MG63 (cell line): ENCODE data around the gene MYH6. TPM values are rescaled to one million over a fixed set of nuclear protein-coding genes. Genes with fewer than 3 reads are reported as not detected.

ENCODE experiments used
- DNase-seq: peaks from one replicate; pipeline ENCODE4 v3.0.0-alpha.2; 2020
- H3K27me3 ChIP-seq: fragments of 250-450 bp; sonication (Bioruptor Pico); 2 replicates; pipeline ENCODE4 v1.5.1; 2020; ENCODE audit warnings: mild to moderate bottlenecking, moderate library complexity
- H3K36me3 ChIP-seq: fragments of 250-450 bp; sonication (Bioruptor Pico); 2 replicates; pipeline ENCODE4 v1.5.1; 2020; ENCODE audit warnings: mild to moderate bottlenecking, moderate library complexity
- H3K4me3 ChIP-seq: fragments of 250-450 bp; sonication (Bioruptor Pico); 2 replicates; pipeline ENCODE4 v1.5.1; 2020; ENCODE audit warnings: mild to moderate bottlenecking, moderate library complexity
- H3K9me3 ChIP-seq: fragments of 250-450 bp; sonication (Bioruptor Pico); 2 replicates; pipeline ENCODE4 v1.5.1; 2020; ENCODE audit warnings: mild to moderate bottlenecking, moderate library complexity
- total RNA-seq: library from RNA; depleted of rRNA; stranded (reverse); fragments of >200 nt; shearing (Covaris generic); gene quantifications from 2 replicates; pipeline ENCODE4 v1.2.3, GENCODE V29; 2014; ENCODE audit warnings: low replicate concordance

MYH6 gene
- total RNA-seq, 1 experiment from 2014 or later, result not detected

DNA sequence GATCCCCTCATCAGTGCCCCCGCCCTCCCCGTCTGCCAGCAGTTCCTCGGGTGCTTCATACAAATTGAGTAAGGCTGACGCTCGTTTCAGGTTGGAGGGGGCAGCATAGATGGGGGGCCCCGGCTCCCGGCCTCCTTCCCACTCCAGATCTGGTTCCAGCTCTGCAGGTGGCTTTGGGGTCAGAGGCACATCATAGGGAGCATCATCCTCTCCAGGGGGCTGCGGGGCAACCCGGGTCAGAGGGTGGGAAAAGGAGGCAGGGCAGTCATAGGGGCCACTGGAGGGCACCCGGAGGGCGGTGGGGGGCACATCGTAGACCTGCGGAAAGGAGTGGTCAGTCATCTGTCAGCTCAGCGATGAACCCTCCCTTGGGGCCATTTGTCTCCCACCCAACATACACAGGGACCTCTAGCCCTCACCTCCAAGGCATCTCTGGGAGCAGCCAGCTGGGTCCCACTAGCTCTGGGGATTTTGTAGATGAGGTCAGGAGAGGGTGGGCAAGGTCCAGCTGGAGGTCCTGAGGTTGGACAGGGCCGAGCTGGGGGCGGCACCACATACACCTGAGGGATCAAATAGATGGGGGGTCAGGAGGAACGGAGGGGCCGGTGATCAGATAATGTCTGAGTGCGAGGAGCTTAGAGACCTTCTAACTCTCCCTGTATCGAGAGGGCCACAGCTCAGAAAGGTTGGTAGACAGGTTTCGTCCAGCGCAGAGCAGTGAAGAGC, 48.2 kb downstream of the MYH6 start:
- Histone ChIP-seq H3K4me3 (no peak overlapping the region), H3K9me3 (no peaks in the 10 kb centered on the region), H3K36me3 (peaks cover 2% of the 10 kb centered on the region), H3K27me3 (no peaks in the 10 kb centered on the region)
- no peak for DNase-seq

DNA sequence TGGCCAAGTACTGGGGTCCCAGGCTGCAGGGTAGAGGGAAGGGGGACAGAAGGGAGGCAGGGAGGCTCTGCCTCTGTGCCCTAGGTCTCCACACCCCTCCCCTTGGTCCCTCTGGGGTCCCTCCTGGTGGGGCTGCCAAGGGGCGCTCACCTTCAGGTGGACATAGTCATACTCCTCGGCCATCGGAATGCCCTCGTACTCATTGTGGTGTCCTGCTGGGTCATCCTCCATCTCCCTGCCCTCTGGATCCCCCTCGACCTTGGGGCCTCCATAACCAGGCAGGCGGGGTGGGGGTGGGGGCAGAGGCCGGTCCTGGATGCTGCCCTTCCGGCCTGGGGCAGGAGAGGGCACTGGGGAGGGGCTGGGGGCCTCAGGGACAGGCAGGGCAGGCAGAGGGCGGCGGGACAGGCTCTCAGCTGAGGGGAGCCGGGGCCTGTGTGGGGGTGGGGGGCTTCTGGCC, 48.9 kb downstream of the MYH6 start:
- no peak for DNase-seq
- no peak overlapping the region for H3K4me3 ChIP-seq
- no peaks in the 10 kb centered on the region for H3K27me3 ChIP-seq
- peaks cover 2% of the 10 kb centered on the region for H3K36me3 ChIP-seq
- no peaks in the 10 kb centered on the region for H3K9me3 ChIP-seq

DNA sequence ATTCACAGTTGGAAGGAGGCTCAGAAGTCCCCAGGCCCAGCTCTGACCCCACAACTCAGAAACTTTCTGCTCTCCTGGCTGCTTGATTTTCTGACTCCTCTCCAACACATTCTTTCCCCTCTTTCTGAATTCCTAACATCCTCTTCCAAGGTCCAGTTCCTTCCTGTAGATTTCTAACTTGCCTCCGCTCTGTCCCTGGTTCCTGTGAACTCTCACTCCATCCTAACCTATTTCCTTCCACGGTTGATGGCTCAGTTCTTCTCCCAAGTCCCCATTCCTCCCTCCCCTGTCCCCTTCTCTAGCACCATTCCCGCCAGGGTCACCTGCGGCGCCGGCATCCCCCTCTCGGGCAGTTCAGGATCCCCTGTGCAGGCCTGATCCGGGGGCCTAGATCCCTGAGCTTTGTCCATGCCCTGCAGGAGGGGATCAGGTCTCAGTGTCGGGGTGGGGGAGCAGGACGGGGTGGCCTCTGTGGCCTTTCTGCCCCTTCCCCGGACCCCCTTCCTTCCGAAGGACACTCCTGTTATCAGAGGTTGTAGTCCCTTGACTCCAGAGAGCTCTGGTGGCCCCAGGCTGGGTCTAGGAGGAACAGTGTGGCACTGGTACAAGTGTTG, 49.4 kb downstream of the MYH6 start:
- peaks cover 2% of the 10 kb centered on the region for H3K36me3 ChIP-seq
- DNase-seq, result no peak
- no peak overlapping the region for H3K4me3 ChIP-seq
- no peaks in the 10 kb centered on the region for H3K9me3 ChIP-seq
- H3K27me3 ChIP-seq, result no peaks in the 10 kb centered on the region

DNA sequence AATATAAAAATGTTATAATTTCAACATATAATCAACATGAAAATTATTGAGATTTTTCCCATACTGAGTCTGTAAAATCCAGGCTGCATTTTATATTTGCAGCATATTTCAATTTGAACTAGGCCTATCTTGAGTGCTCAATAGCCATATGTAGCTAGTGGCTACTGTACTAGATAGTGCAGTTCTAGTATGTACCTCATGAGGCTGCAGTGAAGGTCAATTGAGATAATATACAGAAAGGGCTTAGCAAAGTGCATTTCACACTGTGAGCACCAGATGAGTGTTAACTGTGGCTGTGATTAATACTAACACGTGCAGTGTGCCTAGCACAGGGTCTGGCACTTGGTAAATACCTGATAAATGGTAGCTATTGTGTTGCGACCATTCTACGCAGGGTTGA, 50.0 kb downstream of the MYH6 start:
- DNase-seq, result no peak
- Histone ChIP-seq H3K27me3 (no peaks in the 10 kb centered on the region), H3K4me3 (no peak overlapping the region), H3K36me3 (peaks cover 2% of the 10 kb centered on the region), H3K9me3 (no peaks in the 10 kb centered on the region)

DNA sequence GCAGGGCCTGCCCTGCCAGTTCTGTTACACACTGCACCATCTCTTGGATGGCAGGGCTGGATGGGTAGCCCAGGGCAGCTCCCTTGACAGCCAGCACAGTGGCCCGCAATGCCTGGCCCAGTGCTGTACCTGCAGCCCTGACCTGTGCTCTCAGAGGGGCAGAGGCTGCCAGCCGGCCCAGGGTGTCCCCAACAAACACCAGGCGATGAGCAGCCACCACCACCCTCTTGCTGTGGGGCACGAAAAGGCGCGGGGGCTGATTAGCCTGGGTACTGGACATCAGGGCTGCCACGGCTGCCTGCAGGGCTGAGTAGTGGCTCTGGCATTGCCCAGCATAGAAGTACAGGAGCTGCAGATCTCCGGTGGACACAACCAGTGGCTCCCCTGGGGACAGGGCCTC, 50.8 kb downstream of the MYH6 start:
- no peak for DNase-seq
- no peaks in the 10 kb centered on the region for H3K27me3 ChIP-seq
- H3K9me3 ChIP-seq, result no peaks in the 10 kb centered on the region
- no peak overlapping the region for H3K4me3 ChIP-seq
- peaks cover 2% of the 10 kb centered on the region for H3K36me3 ChIP-seq

DNA sequence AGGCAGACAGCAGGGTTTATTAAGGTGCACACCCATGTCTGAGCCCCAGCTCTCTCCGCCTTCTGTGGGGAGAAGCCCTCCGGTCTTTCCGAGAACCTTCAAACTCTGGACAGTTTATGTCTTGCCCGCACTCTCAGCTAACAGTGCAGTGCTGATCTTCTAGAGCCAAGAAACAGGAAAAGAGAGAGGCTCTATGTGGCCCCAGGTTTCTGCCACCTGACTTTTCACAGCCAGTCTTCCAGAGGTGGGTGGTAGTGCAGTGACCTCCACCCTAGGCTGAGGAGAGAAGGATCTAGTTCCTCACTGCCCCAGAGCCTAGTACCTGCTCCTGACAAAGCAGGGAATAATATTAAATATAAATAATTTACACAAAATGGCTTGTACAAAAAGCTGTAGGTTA, 51.4 kb downstream of the MYH6 start:
- Histone ChIP-seq H3K9me3 (no peaks in the 10 kb centered on the region), H3K36me3 (peaks cover 2% of the 10 kb centered on the region), H3K27me3 (no peaks in the 10 kb centered on the region), H3K4me3 (no peak overlapping the region)
- no peak for DNase-seq

DNA sequence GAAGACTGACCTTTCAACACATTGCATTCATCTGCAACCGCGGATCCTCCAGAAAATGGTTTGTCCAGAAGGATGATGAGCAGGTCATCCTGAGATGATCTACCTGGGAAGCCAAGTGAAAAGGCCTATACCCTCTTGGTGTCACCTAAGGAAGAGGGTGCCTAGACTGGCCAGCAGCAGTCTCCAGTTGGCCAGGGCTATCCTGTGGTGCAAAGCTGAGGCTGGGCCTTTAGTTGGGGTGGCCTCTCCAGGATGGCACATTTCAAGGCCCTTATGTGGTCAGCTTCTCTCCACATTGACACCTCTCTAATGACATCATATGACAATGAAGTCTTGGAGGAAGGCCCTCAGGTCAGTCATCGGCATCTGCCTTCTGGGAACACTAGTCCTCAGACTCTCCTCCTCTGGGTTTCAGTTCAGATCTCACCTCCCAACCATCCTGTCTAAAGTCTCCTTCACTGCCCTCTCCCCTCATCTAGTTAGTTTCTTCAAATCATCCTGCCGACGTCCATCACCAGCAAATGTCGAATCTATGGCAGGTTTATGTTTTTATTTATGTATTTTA, 52.1 kb downstream of the MYH6 start:
- DNase-seq, result no peak
- no peak overlapping the region for H3K4me3 ChIP-seq
- no peaks in the 10 kb centered on the region for H3K9me3 ChIP-seq
- peaks cover 2% of the 10 kb centered on the region for H3K36me3 ChIP-seq
- no peaks in the 10 kb centered on the region for H3K27me3 ChIP-seq

DNA sequence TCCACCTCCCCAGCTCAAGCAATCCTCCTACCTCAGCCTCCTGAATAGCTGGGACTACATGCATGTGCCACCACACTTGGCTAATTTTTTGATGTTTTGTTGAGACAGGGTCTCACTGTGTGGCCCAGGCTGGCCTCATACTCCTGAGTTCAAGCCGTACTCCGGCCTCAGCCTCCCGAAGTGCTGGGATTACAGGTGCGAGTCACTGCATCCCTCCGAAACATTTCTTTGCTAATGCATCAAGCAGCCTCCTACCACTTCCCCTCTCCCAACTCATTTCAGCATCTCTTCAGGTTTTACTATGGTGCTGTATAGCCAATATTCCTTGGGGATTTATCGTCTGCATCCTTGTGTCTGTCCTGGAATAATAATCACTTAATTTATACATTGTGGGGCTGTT, 53.1 kb downstream of the MYH6 start:
- H3K27me3 ChIP-seq, result no peaks in the 10 kb centered on the region
- H3K4me3 ChIP-seq, result no peak overlapping the region
- DNase-seq, result no peak
- H3K36me3 ChIP-seq, result peaks cover 2% of the 10 kb centered on the region; the same call in 1 of the 2 replicates
- H3K9me3 ChIP-seq, result no peaks in the 10 kb centered on the region

DNA sequence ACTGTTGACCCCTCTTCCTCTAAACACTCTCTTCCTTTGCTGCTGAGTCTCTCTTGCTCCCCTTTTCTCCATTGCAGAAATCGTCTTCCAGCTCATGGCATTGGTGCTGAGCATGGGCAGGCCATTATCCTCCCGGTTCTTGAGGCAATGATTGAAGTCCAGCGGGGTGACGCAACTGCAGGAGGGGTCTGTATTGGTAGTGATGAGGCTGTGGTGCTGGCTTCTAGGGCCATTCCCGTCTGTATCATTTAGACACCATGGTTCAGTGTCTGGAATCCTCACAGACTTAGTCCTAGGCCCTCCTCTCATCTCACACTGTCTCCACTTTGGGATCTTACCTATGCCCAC, 54.7 kb downstream of the MYH6 start:
- Histone ChIP-seq H3K4me3 (no peak overlapping the region), H3K27me3 (no peaks in the 10 kb centered on the region), H3K9me3 (no peaks in the 10 kb centered on the region), H3K36me3 (peaks cover 2% of the 10 kb centered on the region; the same call in 1 of the 2 replicates)
- no peak for DNase-seq

DNA sequence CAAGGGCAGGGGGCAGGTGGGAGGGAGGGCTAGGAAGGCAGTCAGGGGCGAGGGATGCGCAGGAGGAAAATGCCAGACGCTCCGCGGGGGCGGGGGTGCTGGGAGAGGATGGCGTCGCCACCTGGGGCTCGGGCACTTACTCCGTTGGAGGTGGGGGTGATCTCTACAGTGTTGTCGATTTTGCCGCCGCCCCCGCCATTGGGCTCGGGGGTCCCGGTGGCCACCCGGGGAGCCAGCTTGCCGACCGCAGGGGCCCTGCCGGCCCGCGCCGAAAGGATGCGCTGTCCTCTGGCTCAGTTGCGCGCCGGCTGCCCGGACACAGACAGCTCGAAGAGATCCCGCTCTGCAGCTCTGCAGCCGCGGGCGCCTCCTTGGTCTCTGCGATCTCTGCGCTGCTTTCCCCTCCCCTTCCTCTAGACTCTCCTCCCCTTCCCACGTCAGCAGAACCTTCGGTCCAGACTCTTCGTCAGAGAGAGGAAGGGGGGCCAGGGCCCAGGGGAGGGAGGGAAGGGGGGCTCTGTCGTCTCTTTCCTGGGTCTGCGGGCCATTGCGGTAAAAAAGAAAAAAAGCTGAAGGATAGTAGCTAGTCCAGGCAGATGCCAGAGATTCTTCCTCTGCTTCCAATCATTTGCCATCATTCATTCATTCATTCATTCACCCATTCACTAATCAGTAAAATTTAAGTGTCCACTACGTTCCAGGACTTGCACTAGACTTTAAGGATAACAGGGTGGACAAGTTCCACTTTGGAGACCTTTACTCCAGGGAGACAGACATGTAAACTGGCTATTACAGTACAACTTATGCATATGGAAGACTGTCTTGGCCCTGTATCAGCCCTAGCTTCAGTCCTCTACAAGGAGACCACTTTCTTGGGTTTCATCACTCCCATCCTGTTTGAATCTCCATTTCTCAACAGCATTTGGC, 55.3 kb downstream of the MYH6 start, which contains the start of gene SLC22A17:
Gene SLC22A17, minus strand, starts transcription at position 382 of the 927 bp plus-strand sequence.
- Histone ChIP-seq H3K9me3 (no peaks in the 10 kb centered on the region), H3K36me3 (peaks cover 2% of the 10 kb centered on the region; the same call in 1 of the 2 replicates), H3K27me3 (no peaks in the 10 kb centered on the region), H3K4me3 (peak within 1 kb of the TSS; percentile 49)
- peak; percentile 71 for DNase-seq

DNA sequence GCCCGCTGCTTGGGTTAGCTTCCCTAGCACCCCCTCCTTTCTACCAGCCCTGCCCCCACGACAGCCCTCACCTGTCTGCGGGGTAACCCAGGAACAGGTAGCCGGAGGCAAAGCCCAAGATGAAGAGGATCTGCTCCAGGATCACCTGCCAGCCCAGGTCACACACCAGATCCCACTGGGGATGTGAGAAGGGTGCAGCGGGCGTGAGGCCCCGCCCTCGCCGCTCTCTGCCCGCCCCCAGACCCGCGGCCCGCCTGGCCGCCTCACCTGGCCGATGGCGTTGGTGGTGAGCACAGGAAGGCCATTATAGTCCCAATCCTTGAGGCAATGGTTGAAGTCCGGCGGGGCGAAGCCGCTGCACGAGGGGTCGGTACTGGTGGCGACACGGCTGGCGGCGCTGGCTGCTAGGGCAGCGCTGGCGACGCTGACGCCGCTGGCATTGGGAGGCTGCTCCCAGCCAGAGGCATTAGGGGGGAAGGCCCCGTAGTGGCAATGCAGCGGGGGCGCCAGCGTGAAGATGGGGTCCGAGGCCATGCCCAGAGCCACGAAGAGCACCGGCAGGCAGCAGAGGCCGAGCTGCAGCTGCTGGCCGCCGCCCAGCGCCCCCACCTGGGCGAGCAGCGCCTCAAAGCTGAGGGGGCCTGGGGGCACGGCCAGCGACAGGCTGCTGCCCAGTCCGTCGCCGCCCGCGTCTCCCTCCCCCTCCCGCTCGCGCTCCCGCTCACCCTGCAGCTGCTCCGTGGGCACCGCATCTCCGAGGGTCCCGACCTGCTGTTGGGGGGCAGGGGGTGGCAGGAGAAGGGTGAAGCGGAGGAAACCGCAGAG, 56.2 kb downstream of the MYH6 start:
- no peaks in the 10 kb centered on the region for H3K27me3 ChIP-seq
- H3K9me3 ChIP-seq, result no peaks in the 10 kb centered on the region
- no peak for DNase-seq
- H3K4me3 ChIP-seq, result peak overlapping the region; percentile 49
- no peaks in the 10 kb centered on the region for H3K36me3 ChIP-seq

DNA sequence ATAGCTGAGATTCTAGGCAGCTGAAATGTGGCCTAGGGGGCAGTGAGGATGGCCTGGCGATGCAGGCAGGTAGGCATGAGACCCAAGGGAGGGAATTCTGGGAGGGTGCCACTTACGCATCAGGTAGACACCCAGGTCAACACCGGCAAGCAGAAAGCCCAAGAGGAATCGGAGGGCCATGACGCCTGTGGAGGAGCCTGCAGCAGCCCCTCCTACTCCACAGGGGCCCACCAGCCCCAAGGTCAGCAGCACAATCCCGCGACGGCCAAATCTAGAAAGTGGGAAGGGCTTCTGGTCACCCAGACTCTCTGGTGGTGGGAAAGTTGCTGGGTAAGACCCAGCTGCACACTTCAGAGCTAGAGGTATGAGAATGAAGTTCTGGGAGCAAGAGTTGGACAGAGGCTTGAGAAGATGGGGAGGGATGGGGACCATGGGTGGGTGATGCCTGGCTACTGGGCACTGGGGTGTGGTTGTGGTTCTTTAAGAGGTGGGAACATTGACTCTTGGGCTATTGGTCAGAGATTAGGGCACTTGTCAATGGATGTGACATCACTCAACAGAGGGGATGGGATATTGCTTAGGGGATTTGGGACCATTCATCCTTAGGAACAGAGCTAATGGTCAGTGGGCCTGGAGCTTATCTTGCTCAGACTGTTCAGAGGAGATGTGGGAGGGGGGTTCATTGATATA, 58.8 kb downstream of the MYH6 start:
- Histone ChIP-seq H3K36me3 (no peaks in the 10 kb centered on the region), H3K27me3 (no peaks in the 10 kb centered on the region), H3K9me3 (no peaks in the 10 kb centered on the region), H3K4me3 (no peak overlapping the region)
- DNase-seq, result no peak

DNA sequence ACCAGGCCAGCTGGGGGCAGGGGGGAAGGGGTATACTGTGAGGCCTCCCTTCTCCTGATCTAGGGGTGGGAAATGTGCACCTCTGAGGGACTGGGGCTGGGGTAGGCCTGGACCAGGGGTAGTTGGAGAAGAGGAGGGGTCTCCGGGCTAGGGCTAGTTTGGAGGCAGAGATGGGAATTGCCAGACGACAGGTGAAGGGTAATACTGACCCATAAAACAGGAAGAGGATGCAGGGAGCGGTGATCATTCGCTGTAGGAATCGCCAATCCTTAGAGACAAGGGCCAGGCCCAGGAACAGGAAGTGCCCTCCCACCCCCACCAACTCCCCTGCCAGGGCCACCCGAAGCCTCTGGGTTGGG, 59.8 kb downstream of the MYH6 start:
- Histone ChIP-seq H3K36me3 (no peaks in the 10 kb centered on the region), H3K4me3 (no peak overlapping the region), H3K27me3 (no peaks in the 10 kb centered on the region), H3K9me3 (no peaks in the 10 kb centered on the region)
- no peak for DNase-seq

DNA sequence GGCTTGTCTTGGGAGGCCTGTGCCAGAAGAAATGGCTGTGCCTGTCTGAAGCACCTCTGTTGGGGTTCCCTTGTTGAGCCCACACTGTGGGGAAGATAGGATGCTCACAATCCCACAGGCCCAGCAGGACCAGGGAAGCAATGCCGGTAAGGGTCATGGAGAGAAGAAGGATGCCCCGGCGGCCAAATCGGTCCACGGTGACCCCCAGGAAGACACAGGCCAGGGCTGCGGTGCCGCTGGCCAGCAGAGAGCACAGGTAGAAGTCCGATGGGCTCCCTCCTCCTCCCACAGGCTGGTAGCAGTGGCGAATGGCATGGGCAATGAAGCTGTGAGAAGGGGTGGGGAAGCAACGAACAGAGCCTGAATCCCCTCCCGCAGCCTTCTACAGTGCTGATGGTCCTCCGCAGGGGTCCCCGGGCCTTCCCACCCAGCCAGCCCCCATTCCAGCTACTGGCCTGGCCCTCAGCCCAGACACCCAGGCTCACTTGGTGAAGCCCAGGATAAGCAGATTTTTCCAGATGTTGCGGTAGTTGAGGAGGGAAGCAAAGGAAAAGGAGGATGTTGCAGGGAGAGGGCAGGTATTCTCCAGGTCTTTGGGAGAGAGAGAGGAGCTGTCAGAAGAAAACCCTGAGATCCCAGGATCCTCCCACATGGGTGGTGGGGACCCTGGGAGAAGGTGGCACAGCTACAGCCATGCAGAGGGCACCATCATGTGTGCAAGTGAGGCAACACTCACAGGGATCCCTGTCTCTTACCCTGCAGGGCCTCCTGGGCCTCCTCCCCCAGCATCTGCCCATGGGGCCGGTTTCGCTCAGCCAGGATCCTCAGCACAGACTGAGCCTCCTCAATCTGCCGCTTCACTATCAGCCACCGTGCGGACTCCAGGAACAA, 60.4 kb downstream of the MYH6 start:
- no peak overlapping the region for H3K4me3 ChIP-seq
- no peak for DNase-seq

More for the DNA sequence above, 60.4 kb downstream of the MYH6 start:
- H3K9me3 ChIP-seq, result no peaks in the 10 kb centered on the region
- no peaks in the 10 kb centered on the region for H3K27me3 ChIP-seq
- no peaks in the 10 kb centered on the region for H3K36me3 ChIP-seq
